AG20443 (cell line): ENCODE measurements around the gene CFAP90.

ENCODE experiments used
- DNase-seq: peaks from one replicate; pipeline ENCODE4 v3.0.0; 2012; ENCODE audit warnings: low spot score, mixed read lengths

Gene CFAP90

GRCh38 chr5:7850395-7851239, at the start of gene CFAP90:
TSS of gene CFAP90 (minus strand) at chr5:7851133. CDS start at chr5:7851021, 112 bp downstream.
- no peak for DNase-seq

- DNase-seq = peak; percentile 20
These were observed 46.2 kb upstream of the CFAP90 start for GRCh38 chr5:7897014-7897600.

- no peak for DNase-seq
These were observed 43.9 kb upstream of the CFAP90 start for GRCh38 chr5:7894860-7895259.

- no peak for DNase-seq
These were observed 43.5 kb upstream of the CFAP90 start for GRCh38 chr5:7894439-7894838.

GRCh38 chr5:7888901-7889300, 38.0 kb upstream of the CFAP90 start:
- no peak for DNase-seq

- peak; percentile 58 for DNase-seq
These were observed 36.0 kb upstream of the CFAP90 start for GRCh38 chr5:7886849-7887475.

GRCh38 chr5:7884491-7885267, 33.7 kb upstream of the CFAP90 start:
- peak; percentile 17 for DNase-seq

- DNase-seq = no peak
These were observed 32.0 kb upstream of the CFAP90 start for GRCh38 chr5:7882926-7883325.

GRCh38 chr5:7881816-7882215, 30.9 kb upstream of the CFAP90 start:
- DNase-seq = no peak

- no peak for DNase-seq
These were observed 30.2 kb upstream of the CFAP90 start for GRCh38 chr5:7881091-7881490.

- peak; percentile 42 for DNase-seq
These were observed 27.5 kb upstream of the CFAP90 start for GRCh38 chr5:7878381-7878873.

- no peak for DNase-seq
These were observed 26.9 kb upstream of the CFAP90 start for GRCh38 chr5:7877851-7878250.

GRCh38 chr5:7876867-7877266, 25.9 kb upstream of the CFAP90 start:
- peak; percentile 65 for DNase-seq

GRCh38 chr5:7875151-7875550, 24.2 kb upstream of the CFAP90 start:
- no peak for DNase-seq

- DNase-seq = no peak
These were observed 23.7 kb upstream of the CFAP90 start for GRCh38 chr5:7874639-7875038.

GRCh38 chr5:7873216-7873615, 22.3 kb upstream of the CFAP90 start:
- DNase-seq = no peak

- no peak for DNase-seq
These were observed 21.7 kb upstream of the CFAP90 start for GRCh38 chr5:7872517-7873130.

GRCh38 chr5:7871653-7872052, 20.7 kb upstream of the CFAP90 start:
- no peak for DNase-seq

- DNase-seq = peak; percentile 49
These were observed 18.7 kb upstream of the CFAP90 start for GRCh38 chr5:7869474-7870136.

- DNase-seq = peak; percentile 98
These were observed 18.0 kb upstream of the CFAP90 start, which contains the start of the genes FASTKD3 and MTRR for GRCh38 chr5:7868773-7869473. TSS of gene FASTKD3 (minus strand) at chr5:7869031. CDS start at chr5:7868083, 948 bp downstream. TSS of gene MTRR (plus strand) at chr5:7869148. CDS start at chr5:7870795, 1,647 bp downstream.
